HG03103 (cell line): Measurements from ENCODE around the gene ZBTB18.
"Not testable (repeated sequence)": the region's sequence is repeated elsewhere in the genome, so short reads cannot be mapped to it uniquely, and the experiment has no call there.

ENCODE experiments used
- ATAC-seq: cut with Tn5 transposase; IDR thresholded peaks from one replicate; pipeline ENCODE4 v1.9.1; 2021; ENCODE audit warnings: low read depth; ENCODE audit not compliant: unreplicated experiment

The ZBTB18 gene

GRCh38 chr1:244037252-244037651 is 13.8 kb upstream of the ZBTB18 start:
- ATAC-seq, result no peak

- no peak for ATAC-seq
Observed at GRCh38 chr1:244041466-244042120, 9.5 kb upstream of the ZBTB18 start.

GRCh38 chr1:244042293-244042692 is 8.8 kb upstream of the ZBTB18 start:
- no peak for ATAC-seq

- no peak for ATAC-seq
Observed at GRCh38 chr1:244044423-244044822, 6.7 kb upstream of the ZBTB18 start.

GRCh38 chr1:244046254-244046653 is 4.8 kb upstream of the ZBTB18 start:
- not testable (repeated sequence) for ATAC-seq

- ATAC-seq, result no peak
Observed at GRCh38 chr1:244046907-244047611, 4.0 kb upstream of the ZBTB18 start.

GRCh38 chr1:244047621-244048255 is 3.3 kb upstream of the ZBTB18 start:
- ATAC-seq, result peak; percentile 52

GRCh38 chr1:244048256-244049161 is 2.6 kb upstream of the ZBTB18 start:
- peak; percentile 64 for ATAC-seq

- ATAC-seq, result no peak
Observed at GRCh38 chr1:244049162-244050013, 1.7 kb upstream of the ZBTB18 start.

- no peak for ATAC-seq
Observed at GRCh38 chr1:244050014-244050834, 859 bp upstream of the ZBTB18 start.

- no peak for ATAC-seq
Observed at GRCh38 chr1:244052016-244052727, 1.1 kb downstream of the ZBTB18 start.

GRCh38 chr1:244052728-244053312 is 1.7 kb downstream of the ZBTB18 start:
- ATAC-seq, result no peak

GRCh38 chr1:244053831-244054230 is 2.7 kb downstream of the ZBTB18 start:
- ATAC-seq, result no peak

- ATAC-seq, result no peak
Observed at GRCh38 chr1:244054247-244054923, 3.3 kb downstream of the ZBTB18 start.

GRCh38 chr1:244054924-244055263 is 3.8 kb downstream of the ZBTB18 start:
- ATAC-seq, result no peak

GRCh38 chr1:244056577-244056976 is 5.5 kb downstream of the ZBTB18 start:
- ATAC-seq, result no peak
